RWPE2 (cell line): ENCODE data around the gene FBXL16.

Source experiments
- ATAC-seq: fragments of 200-7000 bp; cut with Tn5 transposase; 3 replicates; pipeline ENCODE4 v1.9.1; 2021; ENCODE audit warnings: low read depth
- DNase-seq: peaks from one replicate; pipeline ENCODE4 v3.0.0-alpha.2; 2020; ENCODE audit warnings: low spot score
- H3K27ac ChIP-seq: fragments of 450-650 bp; 2 replicates; pipeline ENCODE4 v1.5.1; 2017; ENCODE audit warnings: mild to moderate bottlenecking; ENCODE audit not compliant: poor library complexity, severe bottlenecking
- H3K27me3 ChIP-seq: fragments of 250-450 bp; sonication (Bioruptor Pico); 2 replicates; pipeline ENCODE4 v1.5.1; 2021; ENCODE audit warnings: mild to moderate bottlenecking, moderate library complexity; ENCODE audit not compliant: insufficient read depth, poor library complexity, severe bottlenecking
- H3K36me3 ChIP-seq: fragments of 250-450 bp; sonication (Bioruptor Pico); 2 replicates; pipeline ENCODE4 v1.5.1; 2020; ENCODE audit warnings: low read depth, mild to moderate bottlenecking, moderate library complexity
- H3K4me1 ChIP-seq: fragments of 250-450 bp; sonication (Bioruptor Pico); 2 replicates; pipeline ENCODE4 v1.5.1; 2021; ENCODE audit warnings: mild to moderate bottlenecking, moderate library complexity; ENCODE audit not compliant: insufficient read depth, poor library complexity, severe bottlenecking
- H3K4me3 ChIP-seq: fragments of 250-450 bp; sonication (Bioruptor Pico); 2 replicates; pipeline ENCODE4 v1.5.1; 2021; ENCODE audit warnings: mild to moderate bottlenecking, moderate library complexity; ENCODE audit not compliant: severe bottlenecking
- H3K9me3 ChIP-seq: fragments of 250-450 bp; sonication (Bioruptor Pico); 2 replicates; pipeline ENCODE4 v1.5.1; 2021; ENCODE audit warnings: mild to moderate bottlenecking, moderate library complexity; ENCODE audit not compliant: severe bottlenecking
- CTCF ChIP-seq: fragments of 450-650 bp; IDR thresholded peaks from one replicate; pipeline ENCODE4 v1.5.1; 2017; ENCODE audit warnings: mild to moderate bottlenecking, moderate library complexity; ENCODE audit not compliant: poor library complexity, severe bottlenecking

FBXL16 gene

GRCh38 chr16:704552-705380 lies 835 bp downstream of the FBXL16 start:
- DNase-seq (no peak), ATAC-seq (peak; percentile 6; the same call in 1 of the 3 replicates)
- H3K4me3 ChIP-seq: peak overlapping the region; percentile 87
- no peaks in the 10 kb centered on the region for H3K36me3 ChIP-seq
- no peaks in the 10 kb centered on the region for H3K27me3 ChIP-seq
- no peaks in the 10 kb centered on the region for H3K9me3 ChIP-seq
- peaks cover 3% of the 10 kb centered on the region for H3K4me1 ChIP-seq
- peak overlapping the region; percentile 49 for H3K27ac ChIP-seq
- no peak for TF ChIP-seq CTCF

GRCh38 chr16:704047-704446 lies 1.6 kb downstream of the FBXL16 start:
- no peak for DNase-seq
- H3K27ac ChIP-seq: peak overlapping the region; percentile 49
- peaks cover 3% of the 10 kb centered on the region for H3K4me1 ChIP-seq
- ATAC-seq: no peak
- H3K36me3 ChIP-seq: no peaks in the 10 kb centered on the region
- H3K4me3 ChIP-seq: peak overlapping the region; percentile 87
- no peaks in the 10 kb centered on the region for H3K9me3 ChIP-seq
- TF ChIP-seq CTCF: no peak
- H3K27me3 ChIP-seq: no peaks in the 10 kb centered on the region

GRCh38 chr16:703406-703805 lies 2.2 kb downstream of the FBXL16 start:
- ATAC-seq (no peak), DNase-seq (no peak)
- Histone ChIP-seq H3K27ac (no peak overlapping the region), H3K4me1 (peaks cover 3% of the 10 kb centered on the region), H3K4me3 (no peak overlapping the region), H3K36me3 (no peaks in the 10 kb centered on the region), H3K9me3 (no peaks in the 10 kb centered on the region), H3K27me3 (no peaks in the 10 kb centered on the region)
- no peak for TF ChIP-seq CTCF

GRCh38 chr16:702341-702740 lies 3.3 kb downstream of the FBXL16 start:
- no peak for DNase-seq
- ATAC-seq: no peak
- Histone ChIP-seq H3K4me3 (no peak overlapping the region), H3K36me3 (no peaks in the 10 kb centered on the region), H3K27ac (no peak overlapping the region), H3K9me3 (no peaks in the 10 kb centered on the region), H3K4me1 (peaks cover 3% of the 10 kb centered on the region), H3K27me3 (no peaks in the 10 kb centered on the region)
- no peak for TF ChIP-seq CTCF
